Gastroesophageal sphincter (tissue), 4 donors: ENCODE data around the gene CDK9. TPM values are rescaled to one million over a fixed set of nuclear protein-coding genes. Genes with fewer than 3 reads are reported as not detected.
A peak's percentile ranks its signal among the peaks of the same experiment; 100 is the strongest.

ENCODE experiments used
- ATAC-seq: fragments of 150-250 bp; one replicate; pipeline ENCODE4 v1.9.1; 2016; ENCODE audit warnings: mild to moderate bottlenecking, moderate library complexity
- H3K27ac ChIP-seq, 4 donors: fragments of 200-600 bp; sonication (generic) in 3 of 4; 1 replicate in 3 of 4; 2 replicates in 1 of 4; pipeline ENCODE4 v1.5.1; 2016 to 2019
- H3K27me3 ChIP-seq: fragments of 200-600 bp; sonication (generic); one replicate; pipeline ENCODE4 v1.5.1; 2019
- H3K36me3 ChIP-seq, 2 donors: fragments of 200-600 bp; sonication (generic); one replicate each; pipeline ENCODE4 v1.5.1; 2019; ENCODE audit warnings: control low read depth in 1 of 2
- H3K4me1 ChIP-seq, 3 donors: fragments of 200-600 bp; sonication (generic); 1 replicate in 2 of 3; 2 replicates in 1 of 3; pipeline ENCODE4 v1.5.1; 2016 to 2019; ENCODE audit warnings: control low read depth in 2 of 3
- H3K4me3 ChIP-seq, 2 donors: fragments of 200-600 bp; sonication (generic); one replicate each; pipeline ENCODE4 v1.5.1; 2019; ENCODE audit warnings: mild to moderate bottlenecking in 1 of 2, moderate library complexity in 1 of 2
- H3K9me3 ChIP-seq, 3 donors: fragments of 200-600 bp; sonication (generic); one replicate each; pipeline ENCODE4 v1.5.1; 2017 to 2019; ENCODE audit warnings: control low read depth in 2 of 3
- EP300 ChIP-seq: sonication (generic); formaldehyde crosslinking; IDR thresholded peaks from one replicate; pipeline ENCODE4 v1.6.1; 2017; ENCODE audit warnings: antibody characterized with exemption, mild to moderate bottlenecking
- POLR2A ChIP-seq, 2 donors: fragments of 450-650 bp; IDR thresholded peaks; one replicate each; pipeline ENCODE4 v1.6.1; 2017; ENCODE audit warnings: antibody characterized with exemption in 2 of 2, mild to moderate bottlenecking in 2 of 2, moderate library complexity in 1 of 2
- POLR2AphosphoS5 ChIP-seq: sonication (generic); formaldehyde crosslinking; IDR thresholded peaks from one replicate; pipeline ENCODE4 v1.6.1; 2017; ENCODE audit warnings: antibody characterized with exemption
- WGBS, 2 donors: methylation state at CpG; one replicate each; pipeline ENCODE4 v1.1.5; 2018; ENCODE audit warnings: low coverage in 1 of 2; 5-methylcytosine and 5-hydroxymethylcytosine counted together
- total RNA-seq, 4 donors: library from RNA; depleted of rRNA; stranded (reverse); fragments of >200 nt; gene quantifications; one replicate each; pipeline ENCODE4 v1.1.0, GENCODE V29; 2016
- TF ChIP-seq, protein P1 (sequence below), 4 experiments: fragments of 200-600 bp in 2 of 4; fragments of 450-650 bp in 2 of 4; sonication (generic) in 1 of 4; IDR thresholded peaks; one replicate each; pipeline ENCODE4 v1.5.1; 2017 to 2019; ENCODE audit warnings: antibody characterized with exemption in 4 of 4, mild to moderate bottlenecking in 2 of 4, moderate library complexity in 2 of 4

Gene CDK9
- total RNA-seq, 4 donors from 2014 or later: 81.8 to 92.8 (median 86.5) TPM

DNA sequence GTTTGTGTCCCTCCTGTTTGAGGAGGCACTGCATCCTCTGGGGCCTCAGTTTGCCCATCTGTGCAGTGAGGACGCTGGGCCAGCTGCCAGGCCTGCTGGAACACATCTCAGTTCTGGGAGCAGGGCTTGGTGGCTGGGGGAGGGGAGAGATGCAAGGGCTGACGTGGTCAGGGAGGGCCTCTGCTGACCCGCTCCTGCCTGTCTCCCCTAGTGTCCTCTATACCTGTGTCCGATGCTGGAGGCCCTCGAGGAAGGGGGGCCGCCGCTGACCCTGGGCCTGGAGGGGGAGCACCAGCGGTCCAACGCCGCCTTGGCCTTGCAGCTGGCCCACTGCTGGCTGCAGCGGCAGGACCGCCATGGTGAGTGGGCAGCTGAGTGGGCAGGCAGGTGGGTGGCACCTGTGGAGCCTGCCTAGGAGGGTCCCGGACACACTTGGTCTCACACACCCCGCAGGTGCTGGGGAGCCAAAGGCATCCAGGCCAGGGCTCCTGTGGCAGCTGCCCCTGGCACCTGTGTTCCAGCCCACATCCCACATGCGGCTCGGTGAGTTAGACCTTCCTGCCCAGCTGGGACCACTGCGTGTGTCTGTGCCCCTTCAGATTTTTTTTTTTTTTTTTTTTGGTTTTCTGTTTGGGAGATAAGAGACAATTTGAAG is 22.6 kb downstream of the CDK9 start:
- Histone ChIP-seq H3K27me3 (no peaks in the 10 kb centered on the region), H3K9me3 (no peaks in the 10 kb centered on the region), H3K4me3 (no peak overlapping the region), H3K4me1 (peaks cover 0 to 35% (median 10%) of the 10 kb centered on the region in 3 donors), H3K36me3 (peaks cover 0 to 85% of the 10 kb centered on the region in 2 donors), H3K27ac (no peak overlapping the region)
- ATAC-seq: no peak
- TF ChIP-seq POLR2A (IDR thresholded peaks at IDR 0.05) (no peak), EP300 (no peak), POLR2AphosphoS5 (no peak)
- TF ChIP-seq, protein P1, sequence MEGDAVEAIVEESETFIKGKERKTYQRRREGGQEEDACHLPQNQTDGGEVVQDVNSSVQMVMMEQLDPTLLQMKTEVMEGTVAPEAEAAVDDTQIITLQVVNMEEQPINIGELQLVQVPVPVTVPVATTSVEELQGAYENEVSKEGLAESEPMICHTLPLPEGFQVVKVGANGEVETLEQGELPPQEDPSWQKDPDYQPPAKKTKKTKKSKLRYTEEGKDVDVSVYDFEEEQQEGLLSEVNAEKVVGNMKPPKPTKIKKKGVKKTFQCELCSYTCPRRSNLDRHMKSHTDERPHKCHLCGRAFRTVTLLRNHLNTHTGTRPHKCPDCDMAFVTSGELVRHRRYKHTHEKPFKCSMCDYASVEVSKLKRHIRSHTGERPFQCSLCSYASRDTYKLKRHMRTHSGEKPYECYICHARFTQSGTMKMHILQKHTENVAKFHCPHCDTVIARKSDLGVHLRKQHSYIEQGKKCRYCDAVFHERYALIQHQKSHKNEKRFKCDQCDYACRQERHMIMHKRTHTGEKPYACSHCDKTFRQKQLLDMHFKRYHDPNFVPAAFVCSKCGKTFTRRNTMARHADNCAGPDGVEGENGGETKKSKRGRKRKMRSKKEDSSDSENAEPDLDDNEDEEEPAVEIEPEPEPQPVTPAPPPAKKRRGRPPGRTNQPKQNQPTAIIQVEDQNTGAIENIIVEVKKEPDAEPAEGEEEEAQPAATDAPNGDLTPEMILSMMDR (IDR thresholded peaks at IDR 0.05): no peak
- WGBS, 2 donors: 64% methylated on average over 3 of the region's 17 CpGs; no CpG with 5 or more reads in 1 of the 2 donors

DNA sequence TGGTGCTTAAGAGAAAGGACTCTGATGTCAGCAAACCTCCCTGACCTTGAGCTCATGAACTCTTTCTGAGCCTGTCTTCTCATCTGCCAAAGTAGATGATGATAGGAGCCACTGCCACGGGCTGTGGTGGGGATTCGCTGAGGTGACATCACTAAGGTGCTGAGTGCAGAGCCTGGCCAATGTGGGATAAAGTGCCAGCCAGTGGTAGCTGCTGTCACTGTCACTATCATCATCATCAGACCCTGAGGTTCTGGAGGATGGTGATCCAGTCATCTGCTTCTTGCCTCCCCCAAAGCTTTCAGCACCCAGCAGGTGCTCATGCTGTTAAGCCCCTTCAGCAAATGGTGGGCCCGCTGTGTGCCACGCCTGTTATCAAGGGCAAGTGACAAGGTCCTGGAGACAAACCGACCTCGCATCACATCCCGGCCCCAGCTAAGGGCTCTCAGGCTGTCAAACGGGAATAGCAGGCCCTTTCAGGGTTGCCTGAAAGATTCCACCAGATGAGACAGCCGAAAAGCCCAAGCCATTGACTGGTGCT is 23.2 kb downstream of the CDK9 start:
- ATAC-seq: no peak
- H3K27ac ChIP-seq: peak overlapping the region in 1 of 4 donors; percentile 48
- WGBS, 2 donors: 63% methylated on average over 2 of the region's 9 CpGs; no CpG with 5 or more reads in 1 of the 2 donors
- no peak overlapping the region for H3K4me3 ChIP-seq
- TF ChIP-seq EP300 (no peak), POLR2A (IDR thresholded peaks at IDR 0.05) (no peak), POLR2AphosphoS5 (no peak)
- TF ChIP-seq, protein P1 (IDR thresholded peaks at IDR 0.05): no peak
- H3K4me1 ChIP-seq: peaks cover 0 to 35% (median 4%) of the 10 kb centered on the region in 3 donors
- no peaks in the 10 kb centered on the region for H3K27me3 ChIP-seq
- peaks cover 0 to 91% of the 10 kb centered on the region in 2 donors for H3K36me3 ChIP-seq
- H3K9me3 ChIP-seq: no peaks in the 10 kb centered on the region

DNA sequence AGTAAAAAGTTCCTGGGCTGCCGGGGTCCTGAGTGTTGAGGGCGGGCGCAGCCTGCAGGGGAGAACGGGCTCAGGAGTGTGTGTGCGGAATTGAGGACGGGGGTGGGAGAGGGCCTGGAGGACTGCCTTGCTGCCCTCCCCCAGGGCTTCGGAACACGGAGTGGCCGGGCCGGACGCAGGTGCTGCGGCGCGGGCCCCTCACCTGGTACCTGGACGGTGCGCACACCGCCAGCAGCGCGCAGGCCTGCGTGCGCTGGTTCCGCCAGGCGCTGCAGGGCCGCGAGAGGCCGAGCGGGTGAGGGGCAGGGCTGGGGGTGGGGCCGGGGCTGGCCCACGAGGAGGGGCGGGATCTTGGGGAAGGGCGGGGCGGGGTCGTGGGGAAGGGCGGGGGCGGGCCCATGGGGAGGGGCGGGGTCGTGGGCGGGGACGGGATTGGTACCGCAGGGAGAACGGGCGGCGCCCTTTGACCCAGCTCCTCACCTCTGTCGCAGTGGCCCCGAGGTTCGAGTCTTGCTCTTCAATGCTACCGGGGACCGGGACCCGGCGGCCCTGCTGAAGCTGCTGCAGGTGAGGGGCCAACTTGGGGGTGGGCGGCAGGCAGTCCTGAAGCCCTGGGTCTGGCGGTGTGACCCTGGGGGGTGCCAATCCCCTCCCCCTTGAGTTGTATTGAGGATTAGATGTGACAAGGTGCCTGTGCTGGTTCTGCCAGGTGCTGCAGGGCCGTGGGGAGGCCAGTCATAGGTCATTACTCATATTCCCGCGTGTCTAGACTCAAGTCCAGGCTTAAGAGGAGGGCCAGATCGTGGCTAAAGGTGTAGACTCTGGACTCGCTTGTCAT is 23.9 kb downstream of the CDK9 start:
- H3K27me3 ChIP-seq: no peaks in the 10 kb centered on the region
- H3K4me1 ChIP-seq: peaks cover 0 to 29% (median 0%) of the 10 kb centered on the region in 3 donors
- H3K4me3 ChIP-seq: no peak overlapping the region
- peaks cover 0 to 92% of the 10 kb centered on the region in 2 donors for H3K36me3 ChIP-seq
- peak overlapping the region in 3 of 4 donors; percentile 33 to 55 (median 48) for H3K27ac ChIP-seq
- WGBS, 2 donors: 80% methylated on average over 3 of the region's 57 CpGs; no CpG with 5 or more reads in 1 of the 2 donors
- no peak for ATAC-seq
- H3K9me3 ChIP-seq: no peaks in the 10 kb centered on the region
- no peak for TF ChIP-seq EP300
- TF ChIP-seq, protein P1 (IDR thresholded peaks at IDR 0.05): no peak

DNA sequence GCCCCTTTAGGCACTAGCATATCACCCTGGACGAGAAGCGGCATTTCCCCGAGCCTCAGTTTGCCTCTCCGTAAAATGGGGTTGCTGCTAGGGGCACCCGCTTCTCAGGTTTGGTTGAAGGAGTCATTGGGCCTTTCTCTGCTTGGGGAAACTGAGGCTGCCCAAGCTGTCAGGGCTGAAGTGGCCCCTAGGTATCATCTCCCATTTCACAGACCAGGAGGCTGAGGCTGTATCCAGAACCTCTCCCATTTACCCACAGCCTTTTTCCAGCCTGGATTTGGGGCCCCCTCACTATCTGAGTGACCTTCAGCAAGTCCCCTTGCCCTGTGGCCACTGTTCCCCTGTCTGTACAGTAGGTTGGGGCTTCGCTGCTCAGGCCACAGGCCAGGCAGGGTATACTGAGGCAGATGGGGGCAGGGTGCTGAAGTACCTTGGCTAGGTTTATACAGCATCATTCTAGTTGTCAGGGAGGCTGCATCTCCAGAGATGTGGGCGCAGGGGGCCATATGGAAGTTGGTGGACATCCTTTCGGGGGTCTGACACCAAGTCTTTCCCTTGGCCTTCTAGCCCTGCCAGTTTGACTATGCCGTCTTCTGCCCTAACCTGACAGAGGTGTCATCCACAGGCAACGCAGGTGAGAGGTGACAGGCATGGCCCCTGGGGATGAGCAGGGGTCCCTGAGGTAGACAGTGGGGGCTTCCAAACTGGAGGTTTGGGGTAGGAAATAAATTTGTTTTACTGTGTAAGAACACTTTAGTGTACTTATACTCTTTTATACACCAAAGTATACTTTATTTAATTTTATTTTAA is 24.7 kb downstream of the CDK9 start:
- H3K36me3 ChIP-seq: peaks cover 0 to 100% of the 10 kb centered on the region in 2 donors
- no peak overlapping the region for H3K4me3 ChIP-seq
- H3K27ac ChIP-seq: peak overlapping the region in 3 of 4 donors; percentile 33 to 55 (median 48)
- TF ChIP-seq POLR2A (IDR thresholded peaks at IDR 0.05): no peak
- TF ChIP-seq EP300: no peak
- TF ChIP-seq POLR2AphosphoS5: no peak
- TF ChIP-seq, protein P1 (IDR thresholded peaks at IDR 0.05): no peak
- H3K4me1 ChIP-seq: peaks cover 0 to 22% (median 0%) of the 10 kb centered on the region in 3 donors
- ATAC-seq: no peak
- 75% methylated on average over 3 of the region's 10 CpGs; no CpG with 5 or more reads in 1 of the 2 donors for WGBS, 2 donors
- no peaks in the 10 kb centered on the region for H3K27me3 ChIP-seq
- no peaks in the 10 kb centered on the region for H3K9me3 ChIP-seq
